PC-3 (cell line): ENCODE data around the gene HPN. TPM values are rescaled to one million over a fixed set of nuclear protein-coding genes. Genes with fewer than 3 reads are reported as not detected.

Experiments used
- ATAC-seq: fragments of 200-7000 bp; cut with Tn5 transposase; 2 replicates; pipeline ENCODE4 v1.9.1; 2020; ENCODE audit warnings: mild to moderate bottlenecking, moderate library complexity
- BruUV-seq: library from RNA; stranded (reverse); fragments of 400-500 nt; replicated peaks from 2 replicates; lab custom pipeline; 2021; lab: Mats Ljungman, UMichigan
- CTCF ChIA-PET: fragments of 300-600 bp; sonication (Branson Sonifier 250); formaldehyde crosslinking; loops from one replicate; lab custom pipeline; 2022; ENCODE audit warnings: antibody characterized with exemption; lab: Charles Lee
- POLR2A ChIA-PET: fragments of 300-600 bp; sonication (Branson Sonifier 250); formaldehyde crosslinking; loops from one replicate; lab custom pipeline; 2022; ENCODE audit warnings: antibody characterized with exemption; ENCODE audit not compliant: unreplicated experiment; lab: Charles Lee
- DNase-seq: peaks from one replicate; pipeline ENCODE4 v3.0.0-alpha.2; 2015
- H2AFZ ChIP-seq: fragments of 300-600 bp; sonication (generic); 2 replicates; pipeline ENCODE4 v1.6.0; 2016; ENCODE audit warnings: antibody characterized with exemption, low read length
- H3F3A ChIP-seq: fragments of 300-600 bp; sonication (generic); one replicate; pipeline ENCODE4 v1.6.0; 2017; ENCODE audit warnings: antibody characterized with exemption, low read length, control low read depth, mild to moderate bottlenecking; ENCODE audit not compliant: unreplicated experiment
- H3K27ac ChIP-seq: fragments of 300-600 bp; sonication (generic); 2 replicates; pipeline ENCODE4 v1.5.1; 2016; ENCODE audit warnings: mild to moderate bottlenecking, low read length
- H3K27me3 ChIP-seq: fragments of 300-600 bp; sonication (generic); 2 replicates; pipeline ENCODE4 v1.6.1; 2016; ENCODE audit warnings: low read length, mixed read lengths
- H3K36me3 ChIP-seq: fragments of 300-600 bp; sonication (generic); 2 replicates; pipeline ENCODE4 v1.6.1; 2016; ENCODE audit warnings: low read depth, mixed run types, low read length, mixed read lengths
- H3K4me1 ChIP-seq: fragments of 300-600 bp; sonication (generic); 2 replicates; pipeline ENCODE4 v1.5.1; 2016; ENCODE audit warnings: low read length; ENCODE audit not compliant: insufficient read depth
- H3K4me2 ChIP-seq: fragments of 300-600 bp; sonication (generic); 2 replicates; pipeline ENCODE4 v1.6.0; 2016; ENCODE audit warnings: low read length
- H3K4me3 ChIP-seq: fragments of 300-600 bp; sonication (generic); 2 replicates; pipeline ENCODE4 v1.5.1; 2016; ENCODE audit warnings: mild to moderate bottlenecking, low read length, mixed read lengths
- H3K79me2 ChIP-seq: fragments of 300-600 bp; sonication (generic); 2 replicates; pipeline ENCODE4 v1.6.1; 2017; ENCODE audit warnings: low read length, mixed read lengths
- H3K9ac ChIP-seq: fragments of 300-600 bp; sonication (generic); 2 replicates; pipeline ENCODE4 v1.6.0; 2016; ENCODE audit warnings: mild to moderate bottlenecking, low read length
- H3K9me2 ChIP-seq: fragments of 300-600 bp; sonication (generic); replicated peaks from 2 replicates; pipeline ENCODE4 v1.6.1; 2016; ENCODE audit warnings: mixed run types, low read length, mixed read lengths
- H3K9me3 ChIP-seq: fragments of 300-600 bp; sonication (generic); 2 replicates; pipeline ENCODE4 v1.6.1; 2016; ENCODE audit warnings: low read length, mixed read lengths
- H4K20me1 ChIP-seq: fragments of 300-600 bp; sonication (generic); 2 replicates; pipeline ENCODE4 v1.6.1; 2016; ENCODE audit warnings: low read length, mixed read lengths
- CTCF ChIP-seq: fragments of 300-600 bp; sonication (generic); conservative IDR thresholded peaks from 2 replicates; pipeline ENCODE4 v1.5.1; 2017; ENCODE audit warnings: antibody characterized with exemption, low read depth, mild to moderate bottlenecking, low read length
- EZH2 ChIP-seq: fragments of 300-600 bp; sonication (generic); IDR thresholded peaks from one replicate; pipeline ENCODE4 v1.6.1; 2017; ENCODE audit warnings: antibody characterized with exemption, mild to moderate bottlenecking, low read length; ENCODE audit not compliant: unreplicated experiment
- EZH2phosphoT487 ChIP-seq: fragments of 300-600 bp; sonication (generic); IDR thresholded peaks from 2 replicates; pipeline ENCODE4 v1.6.1; 2018; ENCODE audit warnings: mild to moderate bottlenecking, antibody characterized with exemption, low read length, borderline replicate concordance
- intact Hi-C: fragments of 100-400 bp; cut with micrococcal nuclease; formaldehyde crosslinking; loops from 2 replicates; pipeline ENCODE4 v1.9.0; 2023
- total RNA-seq: library from RNA; depleted of rRNA; stranded (reverse); fragments of >200 nt; gene quantifications from 2 replicates; pipeline ENCODE4 v1.2.3, GENCODE V29; 2014

The HPN gene
- total RNA-seq, 1 experiment from 2014 or later = 0.18 TPM

GRCh38 chr19:35034588-35035382, 6.7 kb upstream of the HPN start:
- Histone ChIP-seq H3K27ac (no peak overlapping the region), H3K4me3 (no peak overlapping the region), H3K4me1 (0 out of 2 replicates have a peak, but pooled peaks cover 2% of the 10 kb centered on the region), H3K9me2 (no peaks in the 10 kb centered on the region), H3K4me2 (no peak overlapping the region), H2AFZ (no peak overlapping the region), H4K20me1 (no peaks in the 10 kb centered on the region), H3K79me2 (no peaks in the 10 kb centered on the region), H3F3A (no peaks in the 10 kb centered on the region), H3K27me3 (no peaks in the 10 kb centered on the region), H3K36me3 (no peaks in the 10 kb centered on the region), H3K9ac (no peak overlapping the region), H3K9me3 (no peaks in the 10 kb centered on the region)
- ChIA-PET CTCF (no interaction called here), POLR2A (no interaction called here)
- intact Hi-C loops = no loop called here
- ATAC-seq (no peak), DNase-seq (no peak)
- BruUV-seq = no TSS peak
- no peak for TF ChIP-seq EZH2phosphoT487
- TF ChIP-seq CTCF = no peak
- no peak for TF ChIP-seq EZH2

- no peaks in the 10 kb centered on the region for H3K27me3 ChIP-seq
- no peak for TF ChIP-seq EZH2
- no peak for TF ChIP-seq CTCF
- TF ChIP-seq EZH2phosphoT487 = no peak
- H3K9me2 ChIP-seq = no peaks in the 10 kb centered on the region
- no peak overlapping the region for H3K9ac ChIP-seq
- no peaks in the 10 kb centered on the region for H3K79me2 ChIP-seq
- POLR2A ChIA-PET = no interaction called here
- peaks cover 9% of the 10 kb centered on the region; the same call in 1 of the 2 replicates for H3K4me1 ChIP-seq
- no peak for ATAC-seq
- no TSS peak for BruUV-seq
- no peak overlapping the region for H3K27ac ChIP-seq
- CTCF ChIA-PET = interaction anchor here (0.7 kb wide), 1 partner anchor 104 kb away, joined by 3 read pairs; no protein-coding TSS in a partner anchor
- intact Hi-C loops = no loop called here
- H3K4me3 ChIP-seq = no peak overlapping the region
- DNase-seq = no peak
- H4K20me1 ChIP-seq = no peaks in the 10 kb centered on the region
- H2AFZ ChIP-seq = no peak overlapping the region
- no peak overlapping the region for H3K4me2 ChIP-seq
- H3F3A ChIP-seq = no peaks in the 10 kb centered on the region
- no peaks in the 10 kb centered on the region for H3K9me3 ChIP-seq
- H3K36me3 ChIP-seq = no peaks in the 10 kb centered on the region
These were observed 3.6 kb upstream of the HPN start for GRCh38 chr19:35037716-35038622.
